HG02870 (cell line): ENCODE data around the gene BANK1.

ENCODE experiments used
- ATAC-seq: cut with Tn5 transposase; IDR thresholded peaks from one replicate; pipeline ENCODE4 v1.9.1; 2021; ENCODE audit warnings: mild to moderate bottlenecking, moderate library complexity; ENCODE audit not compliant: unreplicated experiment

BANK1 gene

GRCh38 chr4:101807351-101807750 lies 16.8 kb downstream of the BANK1 start:
- ATAC-seq, result peak; percentile 18

DNA sequence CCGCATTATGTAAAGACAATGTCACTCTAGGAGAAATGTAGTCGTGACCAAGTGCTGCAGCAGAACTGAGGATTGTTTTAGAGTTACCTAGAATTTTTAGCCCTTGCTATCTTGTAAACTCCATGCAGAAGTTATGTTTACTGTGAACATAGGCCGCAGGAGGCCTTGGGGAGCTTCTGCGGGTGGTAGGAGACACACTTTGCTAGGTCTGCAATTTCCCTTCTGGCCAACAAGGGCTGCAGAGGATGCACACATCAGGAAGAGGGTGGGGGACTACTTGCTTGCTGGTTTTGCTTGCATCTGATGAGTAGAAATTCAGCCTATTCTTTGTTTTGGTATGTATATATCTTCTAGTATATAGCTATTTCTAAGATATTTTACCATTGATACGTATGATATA lies 23.1 kb downstream of the BANK1 start:
- peak; percentile 77 for ATAC-seq

DNA sequence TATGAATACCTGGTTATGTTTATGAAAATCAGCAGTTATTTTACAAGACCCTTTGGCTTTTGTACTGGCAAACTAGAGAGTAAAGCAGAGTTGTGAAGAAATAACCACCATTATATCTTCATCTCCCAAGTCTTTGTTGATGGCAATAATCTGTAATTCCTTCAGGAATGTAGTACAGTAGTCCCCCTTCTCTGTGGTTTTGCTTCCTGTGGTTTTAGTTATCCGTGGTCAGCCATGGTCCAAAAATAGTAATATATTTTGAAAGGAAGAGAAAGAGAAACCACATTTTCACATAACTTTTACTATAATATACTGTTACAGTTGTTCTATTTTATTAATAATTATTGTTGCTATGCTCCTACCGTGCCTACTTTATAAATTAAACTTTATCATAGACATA lies 27.8 kb downstream of the BANK1 start:
- ATAC-seq, result no peak

DNA sequence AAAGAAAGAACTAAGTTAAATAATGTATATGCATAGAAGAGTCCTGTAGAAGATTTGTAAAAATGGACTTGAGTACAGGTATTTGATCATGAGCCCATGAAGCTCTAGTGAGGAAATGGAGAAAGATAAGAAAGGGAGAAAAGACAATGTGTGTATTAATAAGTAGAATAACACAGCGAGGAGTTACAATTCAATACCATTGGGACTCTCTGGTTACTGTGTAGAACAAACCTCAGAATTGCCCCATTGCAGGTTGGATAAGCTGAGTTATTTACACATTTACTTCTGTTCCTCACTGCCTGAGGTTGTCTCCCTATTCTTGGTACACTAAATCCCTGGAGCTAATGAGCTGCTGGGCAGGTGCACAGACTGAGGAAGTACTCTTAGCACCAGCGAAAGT lies 33.3 kb downstream of the BANK1 start:
- ATAC-seq, result no peak

- no peak for ATAC-seq
Observed at GRCh38 chr4:101824500-101824899, 34.0 kb downstream of the BANK1 start.

DNA sequence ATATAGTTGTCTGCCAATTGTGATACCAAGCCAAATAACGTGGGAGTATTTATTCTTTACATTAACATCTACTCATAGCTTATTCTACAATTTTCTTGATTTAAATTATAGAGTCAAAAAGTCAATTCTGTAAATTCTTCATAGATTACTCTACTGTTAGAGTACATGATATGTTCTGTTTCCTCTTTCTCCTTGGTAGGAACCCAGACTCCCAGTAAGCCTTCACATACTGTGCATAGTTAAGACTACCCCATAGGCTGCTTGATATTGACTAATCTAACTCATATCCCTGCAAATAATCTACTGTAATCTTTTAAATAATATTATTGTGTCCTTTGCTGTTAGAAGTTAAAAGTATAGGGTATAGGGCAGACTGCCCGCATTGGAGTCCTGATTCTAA lies 35.4 kb downstream of the BANK1 start:
- no peak for ATAC-seq

DNA sequence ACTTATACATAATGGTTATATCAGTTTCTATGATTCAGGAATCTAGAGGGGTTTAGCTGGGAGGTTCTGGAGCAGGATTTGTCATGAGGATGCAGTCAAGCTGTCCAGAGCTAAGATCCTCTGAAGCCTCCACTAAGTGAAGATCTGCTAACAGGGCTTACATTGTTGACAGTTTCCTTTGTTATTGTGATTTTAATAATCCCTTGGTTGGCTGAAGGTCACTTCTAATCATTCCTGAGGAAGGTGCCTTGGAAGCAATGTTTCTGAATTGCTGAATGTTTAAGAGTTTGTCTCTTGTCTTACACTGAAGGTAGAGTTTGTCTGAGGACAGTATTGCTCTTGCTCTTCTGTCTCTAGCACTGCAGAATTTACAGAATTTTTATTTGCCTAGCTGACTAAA lies 41.3 kb downstream of the BANK1 start:
- ATAC-seq, result no peak

- no peak for ATAC-seq
Observed at GRCh38 chr4:101833480-101833879, 43.0 kb downstream of the BANK1 start.

GRCh38 chr4:101835121-101835904 lies 44.8 kb downstream of the BANK1 start:
- ATAC-seq, result no peak

- ATAC-seq, result no peak
Observed at GRCh38 chr4:101843054-101843453, 52.5 kb downstream of the BANK1 start.

DNA sequence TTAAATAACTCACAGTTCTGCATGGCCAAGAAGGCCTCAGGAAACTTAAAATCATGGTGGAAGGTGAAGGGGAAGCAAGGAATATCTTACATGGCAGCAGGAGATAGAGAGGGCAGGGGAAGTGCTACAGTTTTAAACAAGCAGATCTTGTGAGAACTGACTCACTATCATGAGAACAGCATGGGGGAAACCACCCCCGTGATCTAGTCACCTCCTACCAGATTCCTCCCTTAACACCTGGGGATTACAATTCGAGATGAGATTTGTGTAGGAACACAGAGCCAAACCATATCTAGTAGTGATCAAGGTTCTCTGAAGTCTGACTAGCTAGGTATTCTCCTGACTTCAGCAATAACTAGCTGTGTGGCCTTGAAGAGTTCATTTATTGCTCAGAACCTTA lies 56.0 kb downstream of the BANK1 start:
- no peak for ATAC-seq

DNA sequence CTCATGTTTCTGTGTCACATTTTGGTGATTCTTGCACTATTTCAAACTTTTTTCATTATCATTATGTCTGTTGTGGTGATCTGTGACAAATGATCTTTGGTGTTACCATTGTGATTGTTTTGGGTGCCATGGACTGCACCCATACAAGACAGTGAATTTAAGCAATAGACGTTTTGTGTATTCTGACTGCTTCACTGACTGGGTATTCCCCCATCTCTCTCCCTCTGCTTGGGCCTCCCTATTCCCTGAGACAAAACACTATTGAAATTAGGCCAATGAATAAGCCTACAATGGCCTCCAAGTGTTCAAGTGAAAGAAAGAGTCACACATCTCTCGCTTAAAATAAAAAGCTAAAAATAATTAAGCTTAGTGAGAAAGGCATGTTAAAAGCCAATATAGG lies 60.2 kb downstream of the BANK1 start:
- ATAC-seq, result no peak

GRCh38 chr4:101851672-101852071 lies 61.1 kb downstream of the BANK1 start:
- ATAC-seq, result no peak

GRCh38 chr4:101853028-101853427 lies 62.5 kb downstream of the BANK1 start:
- peak; percentile 61 for ATAC-seq

- no peak for ATAC-seq
Observed at GRCh38 chr4:101853691-101854090, 63.2 kb downstream of the BANK1 start.

- ATAC-seq, result no peak
Observed at GRCh38 chr4:101855239-101855638, 64.7 kb downstream of the BANK1 start.

DNA sequence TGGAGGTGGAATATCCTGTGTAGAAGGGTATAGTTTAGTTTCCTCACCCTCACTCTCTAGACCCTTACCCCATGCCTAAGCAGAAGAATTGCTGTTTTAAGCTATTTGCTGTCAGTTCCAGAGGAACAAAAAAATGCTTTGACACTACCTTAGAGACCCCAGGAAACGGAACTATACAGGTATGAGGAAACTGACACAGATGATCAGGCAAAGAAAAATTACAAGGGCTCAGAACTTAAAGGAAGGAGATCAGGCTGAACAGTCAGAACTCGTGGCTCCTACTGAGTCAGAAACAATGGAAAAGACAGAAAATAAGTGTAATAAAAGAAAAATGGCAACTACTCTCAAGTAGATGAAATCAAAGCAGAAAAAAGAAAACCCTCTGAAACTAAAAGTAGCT lies 65.6 kb downstream of the BANK1 start:
- no peak for ATAC-seq

DNA sequence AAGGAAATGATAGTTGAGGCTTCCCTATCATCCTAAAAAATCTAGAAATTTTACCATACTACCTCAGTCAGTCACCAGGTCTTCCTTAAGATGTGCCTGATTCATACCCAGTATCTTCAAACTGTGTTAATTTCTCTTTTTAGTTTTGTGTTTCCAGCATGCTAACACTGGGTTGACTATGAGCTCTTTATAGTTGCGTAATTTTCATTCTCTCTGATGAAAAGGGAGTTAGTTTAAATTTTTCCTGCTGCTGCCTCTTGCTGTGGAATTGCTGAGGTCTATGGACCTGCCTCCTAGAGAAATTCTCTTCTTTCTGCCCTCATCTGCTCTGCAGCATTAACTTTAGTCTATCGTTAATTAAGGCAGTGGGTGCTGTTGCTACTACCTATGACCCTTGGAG lies 66.6 kb downstream of the BANK1 start:
- no peak for ATAC-seq

GRCh38 chr4:101858641-101859040 lies 68.1 kb downstream of the BANK1 start:
- ATAC-seq, result no peak

- no peak for ATAC-seq
Observed at GRCh38 chr4:101862595-101862994, 72.1 kb downstream of the BANK1 start.

- no peak for ATAC-seq
Observed at GRCh38 chr4:101864660-101865059, 74.1 kb downstream of the BANK1 start.

- no peak for ATAC-seq
Observed at GRCh38 chr4:101865501-101866062, 75.1 kb downstream of the BANK1 start.

GRCh38 chr4:101870874-101871273 lies 80.3 kb downstream of the BANK1 start:
- no peak for ATAC-seq
